HG02642 (cell line): ENCODE measurements around the gene LAG3.

Experiments used
- ATAC-seq: cut with Tn5 transposase; IDR thresholded peaks from one replicate; pipeline ENCODE4 v1.9.1; 2021; ENCODE audit warnings: mild to moderate bottlenecking; ENCODE audit not compliant: unreplicated experiment, poor library complexity

The LAG3 gene

GRCh38 chr12:6786416-6787094 is 14.2 kb downstream of the LAG3 start:
- ATAC-seq, result no peak

- no peak for ATAC-seq
Observed at GRCh38 chr12:6787309-6787708, 15.0 kb downstream of the LAG3 start.

GRCh38 chr12:6788972-6789924 is 16.9 kb downstream of the LAG3 start, which contains the start of gene CD4:
CD4 (plus strand) TSS chr12:6789528; CDS start chr12:6800139, 10,611 bp downstream.
- ATAC-seq, result no peak

GRCh38 chr12:6790496-6791150 is 18.3 kb downstream of the LAG3 start:
- ATAC-seq, result no peak

GRCh38 chr12:6791931-6792520 is 19.7 kb downstream of the LAG3 start:
- ATAC-seq, result peak; percentile 21

- peak; percentile 48 for ATAC-seq
Observed at GRCh38 chr12:6792522-6793201, 20.3 kb downstream of the LAG3 start.

GRCh38 chr12:6795088-6795487 is 22.8 kb downstream of the LAG3 start:
- ATAC-seq, result no peak

- no peak for ATAC-seq
Observed at GRCh38 chr12:6796576-6796975, 24.3 kb downstream of the LAG3 start.

GRCh38 chr12:6799147-6799546 is 26.8 kb downstream of the LAG3 start:
- ATAC-seq, result no peak

GRCh38 chr12:6807170-6807569 is 34.9 kb downstream of the LAG3 start:
- no peak for ATAC-seq

GRCh38 chr12:6809056-6809455 is 36.7 kb downstream of the LAG3 start:
- no peak for ATAC-seq

- no peak for ATAC-seq
Observed at GRCh38 chr12:6810758-6811157, 38.4 kb downstream of the LAG3 start.

GRCh38 chr12:6813363-6813762 is 41.0 kb downstream of the LAG3 start:
- ATAC-seq, result no peak

- no peak for ATAC-seq
Observed at GRCh38 chr12:6816598-6816997, 44.3 kb downstream of the LAG3 start.

GRCh38 chr12:6817098-6817497 is 44.8 kb downstream of the LAG3 start:
- no peak for ATAC-seq

- ATAC-seq, result no peak
Observed at GRCh38 chr12:6817662-6818157, 45.4 kb downstream of the LAG3 start.

- no peak for ATAC-seq
Observed at GRCh38 chr12:6818222-6818621, 45.9 kb downstream of the LAG3 start.

GRCh38 chr12:6818645-6819044 is 46.3 kb downstream of the LAG3 start:
- no peak for ATAC-seq

GRCh38 chr12:6819106-6820030 is 47.0 kb downstream of the LAG3 start:
- ATAC-seq, result no peak
